SK-N-MC (cell line): Measurements from ENCODE around the gene KDM4B.

ENCODE experiments used
- EZH2 ChIP-seq: fragments of 200-600 bp; sonication (generic); IDR thresholded peaks from one replicate; pipeline ENCODE4 v1.6.1; 2017; ENCODE audit warnings: antibody characterized with exemption
- FOXP2 ChIP-seq: optimal IDR thresholded peaks from 2 replicates; pipeline ENCODE3; 2011; ENCODE audit warnings: mild to moderate bottlenecking, moderate library complexity; ENCODE audit not compliant: insufficient read depth; ENCODE audit errors: extremely low read length, control extremely low read depth
- POLR2AphosphoS5 ChIP-seq: IDR thresholded peaks from 2 replicates; pipeline ENCODE4 v1.6.1; 2012; ENCODE audit warnings: mild to moderate bottlenecking, low read depth, low read length, borderline replicate concordance

GRCh38 chr19:5170329-5170745, 201.4 kb downstream of the KDM4B start:
- TF ChIP-seq POLR2AphosphoS5 (no peak), EZH2 (no peak), FOXP2 (no peak)
